Neural cell (in vitro differentiated cells): Measurements from ENCODE around the gene HOXD8.
A peak's percentile ranks its signal among the peaks of the same experiment; 100 is the strongest.

Experiments used
- EP300 ChIP-seq: fragments of 450-650 bp; conservative IDR thresholded peaks from 2 replicates; pipeline ENCODE4 v1.6.1; 2014; ENCODE audit warnings: antibody characterized with exemption, mild to moderate bottlenecking, moderate library complexity; ENCODE audit not compliant: poor library complexity, severe bottlenecking
- EZH2 ChIP-seq: fragments of 200-600, 300-800 bp; shearing (Covaris generic), sonication (generic); IDR thresholded peaks from 2 replicates; pipeline ENCODE4 v1.6.1; 2014; ENCODE audit warnings: antibody characterized with exemption, low read length, borderline replicate concordance, mild to moderate bottlenecking; ENCODE audit not compliant: insufficient read depth, poor library complexity, severe bottlenecking
- MXI1 ChIP-seq: fragments of 450-650 bp; conservative IDR thresholded peaks from 2 replicates; pipeline ENCODE4 v1.6.1; 2014; ENCODE audit warnings: antibody characterized with exemption, mild to moderate bottlenecking; ENCODE audit not compliant: poor library complexity, severe bottlenecking
- POLR2AphosphoS5 ChIP-seq: IDR thresholded peaks from 2 replicates; pipeline ENCODE4 v1.6.1; 2012
- TAF1 ChIP-seq: IDR thresholded peaks from 2 replicates; pipeline ENCODE4 v1.6.1; 2012; ENCODE audit warnings: low read depth
- TF ChIP-seq, protein P1 (sequence below): fragments of 450-650 bp; IDR thresholded peaks from 2 replicates; pipeline ENCODE4 v1.5.1; 2014; ENCODE audit warnings: antibody characterized with exemption, mild to moderate bottlenecking, moderate library complexity; ENCODE audit not compliant: poor library complexity, severe bottlenecking
- TF ChIP-seq, protein P2 (sequence below): IDR thresholded peaks from 2 replicates; pipeline ENCODE4 v1.6.1; 2012; ENCODE audit warnings: borderline replicate concordance

DNA sequence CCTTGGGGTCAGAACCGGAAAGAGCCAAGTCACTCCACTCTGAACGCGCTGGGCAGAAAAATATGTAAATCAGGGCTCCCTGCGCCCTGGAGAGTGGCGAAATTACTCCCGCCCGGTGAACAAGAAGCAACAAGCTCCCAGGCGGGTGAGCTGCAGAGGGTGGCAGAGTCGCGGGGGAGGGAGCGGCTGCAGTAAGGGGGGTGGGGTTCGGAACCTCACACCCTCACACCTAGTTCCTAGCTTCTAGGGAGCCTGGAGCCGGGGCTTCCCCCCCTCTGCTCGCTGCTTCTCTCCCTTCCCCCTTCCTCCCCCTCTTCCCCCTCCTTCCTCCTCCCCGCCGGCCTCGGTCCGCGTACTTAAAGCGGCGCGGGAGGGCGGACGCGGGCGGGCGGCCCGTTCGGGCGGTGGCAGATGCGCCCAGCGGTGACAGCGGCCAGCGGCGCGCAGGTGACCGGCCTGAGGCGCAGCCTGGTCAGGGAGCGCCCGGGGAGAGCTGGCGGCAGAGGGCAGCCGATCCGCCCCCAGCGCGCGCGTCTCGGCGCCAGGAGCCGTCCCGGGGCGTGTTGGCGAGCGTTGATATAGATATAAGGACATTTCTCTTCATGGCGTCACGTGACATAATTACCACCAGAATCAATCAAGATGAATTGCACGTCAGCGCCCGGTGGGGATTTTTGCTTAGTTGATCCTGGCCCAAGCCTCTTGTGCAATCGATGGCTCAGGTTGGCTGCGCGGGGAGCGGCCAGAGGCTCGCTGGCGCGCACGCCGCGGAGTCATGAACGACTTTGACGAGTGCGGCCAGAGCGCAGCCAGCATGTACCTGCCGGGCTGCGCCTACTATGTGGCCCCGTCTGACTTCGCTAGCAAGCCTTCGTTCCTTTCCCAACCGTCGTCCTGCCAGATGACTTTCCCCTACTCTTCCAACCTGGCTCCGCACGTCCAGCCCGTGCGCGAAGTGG, 22.6 kb upstream of the HOXD8 start, which contains the start of gene HOXD11:
- TF ChIP-seq, protein P1, sequence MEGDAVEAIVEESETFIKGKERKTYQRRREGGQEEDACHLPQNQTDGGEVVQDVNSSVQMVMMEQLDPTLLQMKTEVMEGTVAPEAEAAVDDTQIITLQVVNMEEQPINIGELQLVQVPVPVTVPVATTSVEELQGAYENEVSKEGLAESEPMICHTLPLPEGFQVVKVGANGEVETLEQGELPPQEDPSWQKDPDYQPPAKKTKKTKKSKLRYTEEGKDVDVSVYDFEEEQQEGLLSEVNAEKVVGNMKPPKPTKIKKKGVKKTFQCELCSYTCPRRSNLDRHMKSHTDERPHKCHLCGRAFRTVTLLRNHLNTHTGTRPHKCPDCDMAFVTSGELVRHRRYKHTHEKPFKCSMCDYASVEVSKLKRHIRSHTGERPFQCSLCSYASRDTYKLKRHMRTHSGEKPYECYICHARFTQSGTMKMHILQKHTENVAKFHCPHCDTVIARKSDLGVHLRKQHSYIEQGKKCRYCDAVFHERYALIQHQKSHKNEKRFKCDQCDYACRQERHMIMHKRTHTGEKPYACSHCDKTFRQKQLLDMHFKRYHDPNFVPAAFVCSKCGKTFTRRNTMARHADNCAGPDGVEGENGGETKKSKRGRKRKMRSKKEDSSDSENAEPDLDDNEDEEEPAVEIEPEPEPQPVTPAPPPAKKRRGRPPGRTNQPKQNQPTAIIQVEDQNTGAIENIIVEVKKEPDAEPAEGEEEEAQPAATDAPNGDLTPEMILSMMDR, result no peak
- TF ChIP-seq, protein P2, sequence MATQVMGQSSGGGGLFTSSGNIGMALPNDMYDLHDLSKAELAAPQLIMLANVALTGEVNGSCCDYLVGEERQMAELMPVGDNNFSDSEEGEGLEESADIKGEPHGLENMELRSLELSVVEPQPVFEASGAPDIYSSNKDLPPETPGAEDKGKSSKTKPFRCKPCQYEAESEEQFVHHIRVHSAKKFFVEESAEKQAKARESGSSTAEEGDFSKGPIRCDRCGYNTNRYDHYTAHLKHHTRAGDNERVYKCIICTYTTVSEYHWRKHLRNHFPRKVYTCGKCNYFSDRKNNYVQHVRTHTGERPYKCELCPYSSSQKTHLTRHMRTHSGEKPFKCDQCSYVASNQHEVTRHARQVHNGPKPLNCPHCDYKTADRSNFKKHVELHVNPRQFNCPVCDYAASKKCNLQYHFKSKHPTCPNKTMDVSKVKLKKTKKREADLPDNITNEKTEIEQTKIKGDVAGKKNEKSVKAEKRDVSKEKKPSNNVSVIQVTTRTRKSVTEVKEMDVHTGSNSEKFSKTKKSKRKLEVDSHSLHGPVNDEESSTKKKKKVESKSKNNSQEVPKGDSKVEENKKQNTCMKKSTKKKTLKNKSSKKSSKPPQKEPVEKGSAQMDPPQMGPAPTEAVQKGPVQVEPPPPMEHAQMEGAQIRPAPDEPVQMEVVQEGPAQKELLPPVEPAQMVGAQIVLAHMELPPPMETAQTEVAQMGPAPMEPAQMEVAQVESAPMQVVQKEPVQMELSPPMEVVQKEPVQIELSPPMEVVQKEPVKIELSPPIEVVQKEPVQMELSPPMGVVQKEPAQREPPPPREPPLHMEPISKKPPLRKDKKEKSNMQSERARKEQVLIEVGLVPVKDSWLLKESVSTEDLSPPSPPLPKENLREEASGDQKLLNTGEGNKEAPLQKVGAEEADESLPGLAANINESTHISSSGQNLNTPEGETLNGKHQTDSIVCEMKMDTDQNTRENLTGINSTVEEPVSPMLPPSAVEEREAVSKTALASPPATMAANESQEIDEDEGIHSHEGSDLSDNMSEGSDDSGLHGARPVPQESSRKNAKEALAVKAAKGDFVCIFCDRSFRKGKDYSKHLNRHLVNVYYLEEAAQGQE, result no peak
- TF ChIP-seq EP300 (no peak), EZH2 (peak; percentile 59), TAF1 (no peak), MXI1 (no peak), POLR2AphosphoS5 (no peak)
